Limb (tissue), 2 donors: ENCODE results near the gene RAD51B.

ENCODE experiments used
- DNase-seq, 2 donors: peaks; one replicate each; pipeline ENCODE4 v3.0.0-alpha.2; 2016; ENCODE audit errors: extremely low spot score in 2 of 2

Gene RAD51B

DNA sequence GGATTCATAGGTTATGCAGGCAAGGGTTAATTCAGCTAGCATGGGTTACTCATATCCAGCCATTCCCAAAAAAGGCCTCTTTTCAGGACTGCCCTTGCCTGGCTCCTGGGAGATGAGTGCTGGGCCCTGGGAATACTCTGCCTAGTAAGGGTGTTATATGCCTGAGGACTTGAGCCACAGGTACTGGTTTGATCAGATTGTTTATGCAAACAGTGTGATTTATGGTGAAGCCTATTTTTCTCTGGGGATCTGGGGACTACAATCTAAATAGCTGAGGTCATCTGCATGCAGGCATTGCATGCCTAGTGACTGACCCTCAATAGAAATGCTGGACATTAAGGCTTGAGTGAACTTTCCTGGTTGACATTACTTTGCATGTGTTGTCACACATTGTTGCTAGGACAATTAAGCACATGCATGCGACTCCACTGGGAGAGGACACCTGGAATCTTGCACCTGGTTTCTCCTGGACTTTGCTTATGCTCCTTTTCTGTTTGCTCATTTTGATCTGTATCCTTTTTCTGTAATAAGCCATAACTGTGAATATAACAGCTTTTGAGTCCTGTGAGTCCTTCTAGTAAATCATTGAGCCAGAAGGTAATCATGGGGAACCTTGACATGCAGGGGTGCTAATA lies 73.0 kb downstream of the RAD51B start:
- DNase-seq = no peak

DNA sequence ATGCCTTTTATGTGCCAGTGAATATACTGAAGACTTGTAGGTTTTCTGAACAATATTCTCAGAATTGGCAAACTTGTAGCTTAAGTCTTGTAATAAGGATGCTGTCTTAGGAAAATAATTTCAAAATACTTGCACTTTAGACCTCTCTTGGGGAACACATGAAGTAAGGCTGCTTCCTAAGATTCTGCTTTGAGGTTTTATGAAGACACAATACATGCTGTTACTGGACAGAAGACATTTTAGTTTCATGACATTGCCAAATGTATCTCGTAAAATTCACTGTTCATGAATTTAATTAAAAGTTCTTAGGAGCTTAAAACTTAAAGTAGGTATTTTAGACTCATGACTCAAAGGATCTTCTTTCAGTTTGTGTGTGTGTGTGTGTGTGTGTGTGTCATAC lies 80.7 kb downstream of the RAD51B start:
- DNase-seq = no peak

DNA sequence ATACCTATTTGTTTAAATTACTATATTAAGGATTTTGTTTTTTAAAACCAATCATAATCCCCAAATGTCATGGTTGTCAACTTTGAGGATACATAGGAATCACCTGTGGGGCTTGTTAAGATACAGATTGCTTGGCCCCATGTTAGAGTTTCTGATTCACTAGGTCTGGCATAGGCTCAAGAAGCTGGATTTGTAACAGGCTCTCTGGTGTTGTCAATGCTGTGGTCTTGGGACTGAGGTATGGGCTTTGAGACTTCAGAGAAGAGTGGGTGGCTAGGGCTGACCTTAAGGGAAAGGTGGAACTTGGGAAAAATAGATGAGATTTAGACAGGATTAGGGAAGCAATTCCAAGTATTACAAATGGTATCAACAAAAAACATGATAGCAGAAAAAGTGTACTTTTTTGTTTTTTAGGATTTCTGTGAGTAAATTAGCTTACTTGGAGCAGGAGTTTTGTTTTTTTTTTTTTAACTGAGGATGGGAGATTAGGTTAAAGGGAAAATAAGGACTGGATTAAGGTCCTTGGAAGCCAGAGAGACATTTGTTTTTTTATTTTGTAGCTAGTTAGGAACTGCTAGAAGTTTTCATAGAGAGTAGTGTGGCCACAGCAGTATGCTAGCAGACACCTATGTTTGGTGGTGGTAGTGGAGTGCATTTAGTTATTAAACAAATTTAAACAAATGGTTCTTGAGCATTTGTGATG lies 88.6 kb downstream of the RAD51B start:
- no peak for DNase-seq

DNA sequence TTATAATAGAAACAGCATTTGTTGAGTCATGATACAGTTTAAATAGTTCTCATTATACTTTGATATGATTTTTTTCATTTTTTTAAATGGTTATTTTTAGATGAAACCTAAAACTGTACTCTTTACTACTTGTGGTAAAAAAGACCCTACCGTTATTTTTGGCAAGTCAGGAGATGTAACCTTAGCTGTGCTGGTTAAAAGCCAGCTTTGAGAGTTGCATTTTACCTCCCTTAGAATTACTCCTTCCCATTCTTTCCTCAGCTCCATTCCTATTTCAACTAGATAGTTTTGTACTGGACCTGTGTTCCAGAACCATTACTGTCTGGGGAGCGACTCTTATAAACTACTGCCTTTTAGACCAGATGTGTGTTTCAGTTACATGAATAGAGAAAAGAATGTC lies 92.0 kb downstream of the RAD51B start:
- DNase-seq = peak in 1 of 2 donors; percentile 40

GRCh38 chr14:67916430-67916829 lies 96.9 kb downstream of the RAD51B start:
- DNase-seq = no peak

- DNase-seq = no peak
Measured at GRCh38 chr14:67917006-67917405, 97.4 kb downstream of the RAD51B start.

GRCh38 chr14:67918838-67919237 lies 99.3 kb downstream of the RAD51B start:
- DNase-seq = no peak

- no peak for DNase-seq
Measured at GRCh38 chr14:67919259-67920032, 99.9 kb downstream of the RAD51B start.

- no peak for DNase-seq
Measured at GRCh38 chr14:67926821-67927220, 107.2 kb downstream of the RAD51B start.

- no peak for DNase-seq
Measured at GRCh38 chr14:67927244-67927643, 107.7 kb downstream of the RAD51B start.

- DNase-seq = no peak
Measured at GRCh38 chr14:67928375-67928774, 108.8 kb downstream of the RAD51B start.

GRCh38 chr14:67932708-67933246 lies 113.2 kb downstream of the RAD51B start:
- DNase-seq = no peak

- DNase-seq = no peak
Measured at GRCh38 chr14:67933266-67933665, 113.7 kb downstream of the RAD51B start.

DNA sequence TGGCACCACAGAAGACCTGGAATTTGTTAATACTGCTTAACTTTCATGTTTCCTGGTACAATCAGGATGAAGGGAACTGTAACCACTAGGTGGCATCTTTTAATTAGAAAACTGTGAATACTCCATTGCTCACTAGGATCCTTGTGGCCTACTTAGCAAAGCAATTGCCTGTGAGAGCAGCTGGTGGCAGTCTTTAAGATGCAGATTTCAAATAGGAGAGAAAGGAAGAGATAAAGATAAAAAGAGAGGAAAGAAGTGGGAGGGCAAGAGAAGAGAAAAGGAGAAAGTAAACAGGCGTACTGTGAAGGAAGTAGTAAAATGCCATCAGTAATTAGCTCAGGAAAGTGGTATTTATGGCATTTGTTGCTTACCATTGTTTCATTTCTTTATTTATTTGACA lies 114.5 kb downstream of the RAD51B start:
- DNase-seq = peak in 1 of 2 donors; percentile 83

- no peak for DNase-seq
Measured at GRCh38 chr14:67934862-67935261, 115.3 kb downstream of the RAD51B start.

DNA sequence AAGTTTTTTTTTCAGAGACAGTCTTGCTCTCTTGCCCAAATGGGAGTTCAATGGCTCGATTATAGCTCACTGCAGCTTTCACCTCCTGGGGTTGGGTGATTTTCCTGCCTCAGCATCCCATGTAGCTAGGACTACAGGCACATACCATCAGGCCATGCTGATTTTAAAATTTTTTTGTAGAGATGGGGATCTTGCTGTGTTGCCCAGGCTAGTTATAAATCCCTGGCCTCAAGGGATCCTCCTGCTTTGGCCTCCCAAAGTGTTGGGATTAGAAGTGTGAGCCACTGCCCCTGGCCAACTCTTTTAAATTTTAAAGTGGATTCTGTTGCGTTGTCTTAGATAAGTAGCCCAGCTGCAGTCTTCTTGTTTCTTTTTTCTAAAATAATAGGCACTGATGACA lies 115.8 kb downstream of the RAD51B start:
- DNase-seq = no peak

DNA sequence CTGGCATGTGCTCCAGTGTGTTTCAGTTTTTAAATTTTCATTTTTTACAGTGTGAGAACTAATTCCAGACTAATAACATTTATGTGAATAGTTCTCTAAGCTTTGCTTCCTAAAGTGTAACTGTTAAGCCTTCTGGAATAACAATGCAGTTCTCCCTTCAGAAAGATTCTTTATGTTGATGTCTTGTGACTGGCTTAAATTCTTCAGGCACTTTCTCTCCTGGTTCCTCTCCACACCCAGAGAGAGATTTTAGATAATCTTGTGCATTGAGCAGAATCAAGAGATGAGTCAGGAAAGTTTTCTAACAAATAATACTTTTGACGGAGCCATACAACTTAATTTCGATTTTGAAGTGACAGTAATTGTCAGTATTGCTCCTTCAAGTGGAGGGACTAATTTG lies 118.5 kb downstream of the RAD51B start:
- no peak for DNase-seq

GRCh38 chr14:67940486-67941455 lies 121.2 kb downstream of the RAD51B start:
- DNase-seq = peak in 1 of 2 donors; percentile 83

- DNase-seq = peak; percentile 55 to 79
Measured at GRCh38 chr14:67941456-67942018, 122.0 kb downstream of the RAD51B start.

DNA sequence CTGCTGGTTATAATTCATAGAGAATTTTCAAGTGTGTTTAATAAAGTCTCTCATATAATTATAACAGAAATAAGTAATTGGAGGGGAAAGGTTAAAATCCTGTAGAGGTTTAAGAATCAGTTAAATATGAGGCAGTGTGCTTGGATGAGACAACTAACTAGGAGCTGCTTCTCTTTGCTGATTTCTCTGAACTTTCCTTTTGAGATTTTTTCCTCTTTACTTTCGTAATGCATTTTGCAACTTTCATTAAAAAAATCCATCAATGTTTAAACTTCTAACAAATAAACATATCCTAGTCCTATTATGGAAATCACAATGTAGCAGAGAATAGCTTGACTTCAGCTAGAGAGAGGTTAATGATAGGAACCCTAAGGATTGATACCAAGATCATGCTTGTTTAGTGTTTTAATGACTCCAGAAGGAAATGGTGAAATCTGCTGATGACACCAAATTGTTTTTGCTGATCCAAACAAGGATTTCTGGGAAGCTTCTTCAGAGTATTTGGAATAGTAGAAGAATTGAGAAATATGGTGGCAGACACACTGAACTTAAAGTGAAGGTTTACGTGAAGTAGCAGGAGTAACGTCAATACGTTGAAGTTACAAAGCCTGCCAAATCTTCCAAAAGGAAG lies 122.6 kb downstream of the RAD51B start:
- no peak for DNase-seq
